ENCODE data around the gene OSBP2.
A peak's percentile ranks its signal among the peaks of the same experiment; 100 is the strongest.

The OSBP2 gene

DNA sequence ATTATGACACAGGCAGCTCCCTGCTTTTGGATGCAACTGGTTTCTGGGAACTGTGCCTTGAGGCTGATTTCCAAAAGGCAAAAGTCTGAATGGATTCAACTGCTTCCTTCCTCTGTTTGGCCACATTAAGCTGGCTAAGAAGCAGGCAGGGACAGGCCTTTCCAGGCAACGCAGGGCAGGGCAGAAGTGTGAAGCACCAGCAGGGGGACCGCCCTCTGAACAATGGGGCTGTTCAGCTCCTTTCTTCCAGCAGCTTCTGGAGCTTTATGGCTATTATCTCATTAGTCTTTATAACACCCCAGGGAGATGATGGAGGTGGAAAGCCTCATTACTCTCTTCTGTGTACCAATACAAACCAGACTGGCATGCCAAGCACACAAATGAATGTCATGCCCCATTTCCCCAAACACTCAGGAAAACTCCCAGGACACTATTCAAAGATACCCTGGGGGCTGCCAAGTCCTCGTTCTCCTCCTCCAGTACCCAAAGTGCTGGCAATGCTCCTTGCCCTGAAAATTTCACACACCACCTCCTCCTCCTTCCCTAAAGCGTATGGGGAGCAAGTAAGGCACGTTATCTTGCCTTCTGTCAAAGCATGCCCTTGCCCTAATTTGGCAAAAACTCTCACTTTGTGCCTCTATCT, 252.6 kb downstream of the OSBP2 start:
- no peak for ATAC-seq

DNA sequence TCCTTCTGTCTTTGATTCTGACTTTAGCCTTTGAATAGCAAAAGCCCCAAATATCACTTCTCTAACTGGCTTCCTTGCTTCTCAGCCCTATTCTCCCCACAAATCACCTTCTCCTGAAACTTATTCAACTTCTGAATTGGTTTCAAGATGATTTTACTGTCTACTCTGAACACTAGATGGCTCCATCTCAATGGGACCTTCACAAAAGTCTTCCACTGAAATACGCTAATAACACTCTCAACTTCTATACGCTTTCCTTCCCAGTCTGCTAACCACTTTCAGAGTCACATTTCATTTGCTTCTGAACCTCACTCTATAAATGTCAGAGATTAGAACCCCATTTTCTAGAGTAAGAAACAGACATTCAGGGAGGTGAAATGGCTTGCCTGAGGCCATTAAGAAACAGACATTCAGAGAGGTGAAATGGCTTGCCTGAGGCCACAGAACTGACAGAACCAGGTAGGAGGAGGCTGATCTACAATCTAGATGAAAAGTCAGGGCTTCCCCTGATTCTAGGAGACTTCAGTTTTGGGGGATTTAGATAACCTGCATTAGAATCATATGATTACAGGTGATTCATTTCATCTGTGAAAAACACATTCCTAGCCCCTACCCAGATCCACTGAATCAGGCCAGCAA, 253.3 kb downstream of the OSBP2 start:
- peak; percentile 69; the same call in 2 of the 3 replicates for ATAC-seq
- TF ChIP-seq ARNTL (CRISPR knock-in tag; IDR thresholded peaks at IDR 0.05; ENCODE audit: borderline replicate concordance, low read depth) (no peak), ISL1 (CRISPR knock-in tag; IDR thresholded peaks at IDR 0.05) (no peak), ZNF565 (CRISPR knock-in tag; conservative IDR thresholded peaks at IDR 0.05; ENCODE audit: low read depth) (no peak), GLIS3 (CRISPR knock-in tag; IDR thresholded peaks at IDR 0.05) (no peak), ZFP30 (CRISPR knock-in tag; IDR thresholded peaks at IDR 0.05) (no peak), OSR1 (CRISPR knock-in tag; IDR thresholded peaks at IDR 0.05) (no peak), TOX (CRISPR knock-in tag; IDR thresholded peaks at IDR 0.05; ENCODE audit: borderline replicate concordance) (no peak), ZNF8 (CRISPR knock-in tag; IDR thresholded peaks at IDR 0.05) (no peak), TCF4 (CRISPR knock-in tag; IDR thresholded peaks at IDR 0.05; ENCODE audit: borderline replicate concordance) (no peak), ZNF70 (CRISPR knock-in tag; IDR thresholded peaks at IDR 0.05) (no peak), SNAI2 (CRISPR knock-in tag; IDR thresholded peaks at IDR 0.05) (no peak)
- TF ChIP-seq, protein P1, sequence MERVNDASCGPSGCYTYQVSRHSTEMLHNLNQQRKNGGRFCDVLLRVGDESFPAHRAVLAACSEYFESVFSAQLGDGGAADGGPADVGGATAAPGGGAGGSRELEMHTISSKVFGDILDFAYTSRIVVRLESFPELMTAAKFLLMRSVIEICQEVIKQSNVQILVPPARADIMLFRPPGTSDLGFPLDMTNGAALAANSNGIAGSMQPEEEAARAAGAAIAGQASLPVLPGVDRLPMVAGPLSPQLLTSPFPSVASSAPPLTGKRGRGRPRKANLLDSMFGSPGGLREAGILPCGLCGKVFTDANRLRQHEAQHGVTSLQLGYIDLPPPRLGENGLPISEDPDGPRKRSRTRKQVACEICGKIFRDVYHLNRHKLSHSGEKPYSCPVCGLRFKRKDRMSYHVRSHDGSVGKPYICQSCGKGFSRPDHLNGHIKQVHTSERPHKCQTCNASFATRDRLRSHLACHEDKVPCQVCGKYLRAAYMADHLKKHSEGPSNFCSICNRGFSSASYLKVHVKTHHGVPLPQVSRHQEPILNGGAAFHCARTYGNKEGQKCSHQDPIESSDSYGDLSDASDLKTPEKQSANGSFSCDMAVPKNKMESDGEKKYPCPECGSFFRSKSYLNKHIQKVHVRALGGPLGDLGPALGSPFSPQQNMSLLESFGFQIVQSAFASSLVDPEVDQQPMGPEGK (CRISPR knock-in tag; IDR thresholded peaks at IDR 0.05; ENCODE audit: borderline replicate concordance), result no peak

More for the DNA sequence above, 252.6 kb downstream of the OSBP2 start:
- no peak for TF ChIP-seq ZFP30 (CRISPR knock-in tag; IDR thresholded peaks at IDR 0.05)

DNA sequence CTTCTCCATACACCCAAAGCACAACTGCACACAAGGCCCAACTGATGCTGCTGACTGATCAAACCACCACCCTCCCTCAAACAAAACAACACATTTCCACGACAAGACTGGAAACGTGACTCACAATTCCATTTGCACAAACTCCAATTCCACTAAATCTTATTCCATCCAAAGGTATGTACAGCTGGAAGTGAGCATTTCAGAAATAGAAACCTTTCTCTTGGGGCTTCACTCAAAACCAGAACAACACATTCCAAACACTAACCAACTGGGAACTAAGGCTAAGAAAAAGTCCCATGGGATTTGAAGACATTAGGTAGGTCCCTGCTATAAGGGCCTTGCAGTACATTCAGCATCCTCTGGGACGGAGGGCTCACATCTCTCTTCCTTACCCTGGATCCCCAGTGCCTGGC, 254.3 kb downstream of the OSBP2 start:
- TF ChIP-seq ESRRG (CRISPR knock-in tag; IDR thresholded peaks at IDR 0.05) (no peak), ZC3H10 (CRISPR knock-in tag; IDR thresholded peaks at IDR 0.05) (no peak), BACH2 (CRISPR knock-in tag; IDR thresholded peaks at IDR 0.05; ENCODE audit: borderline replicate concordance) (no peak), ISL1 (CRISPR knock-in tag; IDR thresholded peaks at IDR 0.05) (no peak), ZFP3 (CRISPR knock-in tag; IDR thresholded peaks at IDR 0.05) (no peak)
- ATAC-seq, result no peak

DNA sequence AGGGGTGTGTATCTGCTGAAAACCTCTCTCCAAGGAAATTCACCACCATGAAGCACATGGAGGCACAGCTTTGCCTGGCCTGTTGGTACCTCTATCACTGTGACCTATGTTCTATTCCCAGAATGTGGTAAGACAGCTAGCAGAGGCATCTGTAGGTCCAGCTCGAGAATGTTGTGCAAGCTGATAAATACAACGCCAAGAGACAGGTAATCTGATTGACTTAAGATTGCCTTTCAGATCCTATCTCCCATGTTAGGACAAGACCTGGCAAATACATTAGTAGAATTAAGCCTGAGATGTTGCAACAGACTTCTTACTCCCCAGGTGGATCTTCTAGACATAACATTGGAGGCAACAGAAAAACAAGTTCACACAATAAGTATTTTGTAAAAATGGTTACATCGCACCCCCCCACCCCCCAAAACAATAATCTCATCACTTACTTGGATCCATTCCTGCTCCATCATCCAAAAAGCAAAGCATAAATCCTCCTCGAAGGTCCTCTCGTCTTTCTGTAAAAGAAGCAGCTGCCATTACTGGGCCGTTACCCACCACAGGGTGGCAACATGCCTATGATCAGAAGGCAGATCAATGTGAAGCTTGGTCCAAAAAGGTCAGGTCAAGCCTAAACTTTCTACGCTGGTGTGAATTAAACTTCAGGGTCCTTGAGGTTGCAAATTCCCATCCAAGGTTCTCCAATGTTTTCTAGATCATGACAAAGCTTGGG, 255.4 kb downstream of the OSBP2 start:
- no peak for ATAC-seq
- TF ChIP-seq ZNF565 (CRISPR knock-in tag; conservative IDR thresholded peaks at IDR 0.05; ENCODE audit: low read depth) (no peak), ZC3H10 (CRISPR knock-in tag; IDR thresholded peaks at IDR 0.05) (no peak), GLIS3 (CRISPR knock-in tag; IDR thresholded peaks at IDR 0.05) (no peak), ISL1 (CRISPR knock-in tag; IDR thresholded peaks at IDR 0.05) (no peak), PPARA (CRISPR knock-in tag; IDR thresholded peaks at IDR 0.05; ENCODE audit: borderline replicate concordance) (no peak), BACH2 (CRISPR knock-in tag; IDR thresholded peaks at IDR 0.05; ENCODE audit: borderline replicate concordance) (no peak), ZFP3 (CRISPR knock-in tag; IDR thresholded peaks at IDR 0.05) (no peak), TOX (CRISPR knock-in tag; IDR thresholded peaks at IDR 0.05; ENCODE audit: borderline replicate concordance) (no peak), CSDC2 (CRISPR knock-in tag; IDR thresholded peaks at IDR 0.05) (no peak), SNAI2 (CRISPR knock-in tag; IDR thresholded peaks at IDR 0.05) (no peak)
- TF ChIP-seq, protein P1 (CRISPR knock-in tag; IDR thresholded peaks at IDR 0.05; ENCODE audit: borderline replicate concordance), result no peak

DNA sequence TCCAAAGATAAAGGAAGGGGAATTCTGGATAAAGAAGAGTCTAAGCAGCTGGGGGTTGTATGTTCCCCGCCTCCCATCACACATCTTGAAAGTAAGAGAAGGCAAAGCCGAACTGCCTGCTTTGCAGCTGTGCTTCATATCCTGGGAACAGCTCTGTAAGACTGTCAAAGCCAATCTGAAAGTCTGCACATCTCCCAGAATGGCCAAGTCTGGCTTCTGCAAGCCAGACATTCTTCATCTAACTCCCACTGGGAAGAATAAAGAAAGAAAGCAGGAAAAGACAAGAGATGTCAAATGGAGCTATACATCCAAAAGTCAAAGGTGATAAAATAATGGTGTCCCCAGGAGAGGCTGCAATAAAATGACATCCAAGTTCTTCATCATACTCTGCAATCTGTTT, 258.5 kb downstream of the OSBP2 start:
- no peak for ATAC-seq
- TF ChIP-seq SNAI2 (CRISPR knock-in tag; IDR thresholded peaks at IDR 0.05) (no peak), ESRRG (CRISPR knock-in tag; IDR thresholded peaks at IDR 0.05) (no peak), ZFP3 (CRISPR knock-in tag; IDR thresholded peaks at IDR 0.05) (no peak), ZNF70 (CRISPR knock-in tag; IDR thresholded peaks at IDR 0.05) (no peak), ZC3H10 (CRISPR knock-in tag; IDR thresholded peaks at IDR 0.05) (no peak), BACH2 (CRISPR knock-in tag; IDR thresholded peaks at IDR 0.05; ENCODE audit: borderline replicate concordance) (no peak)
- TF ChIP-seq, protein P2, sequence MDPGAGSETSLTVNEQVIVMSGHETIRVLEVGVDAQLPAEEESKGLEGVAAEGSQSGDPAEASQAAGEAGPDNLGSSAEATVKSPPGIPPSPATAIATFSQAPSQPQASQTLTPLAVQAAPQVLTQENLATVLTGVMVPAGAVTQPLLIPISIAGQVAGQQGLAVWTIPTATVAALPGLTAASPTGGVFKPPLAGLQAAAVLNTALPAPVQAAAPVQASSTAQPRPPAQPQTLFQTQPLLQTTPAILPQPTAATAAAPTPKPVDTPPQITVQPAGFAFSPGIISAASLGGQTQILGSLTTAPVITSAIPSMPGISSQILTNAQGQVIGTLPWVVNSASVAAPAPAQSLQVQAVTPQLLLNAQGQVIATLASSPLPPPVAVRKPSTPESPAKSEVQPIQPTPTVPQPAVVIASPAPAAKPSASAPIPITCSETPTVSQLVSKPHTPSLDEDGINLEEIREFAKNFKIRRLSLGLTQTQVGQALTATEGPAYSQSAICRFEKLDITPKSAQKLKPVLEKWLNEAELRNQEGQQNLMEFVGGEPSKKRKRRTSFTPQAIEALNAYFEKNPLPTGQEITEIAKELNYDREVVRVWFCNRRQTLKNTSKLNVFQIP (CRISPR knock-in tag; IDR thresholded peaks at IDR 0.05; ENCODE audit: borderline replicate concordance, low read depth), result no peak
- TF ChIP-seq, protein P1 (CRISPR knock-in tag; IDR thresholded peaks at IDR 0.05; ENCODE audit: borderline replicate concordance), result no peak
- TF ChIP-seq, protein P3, sequence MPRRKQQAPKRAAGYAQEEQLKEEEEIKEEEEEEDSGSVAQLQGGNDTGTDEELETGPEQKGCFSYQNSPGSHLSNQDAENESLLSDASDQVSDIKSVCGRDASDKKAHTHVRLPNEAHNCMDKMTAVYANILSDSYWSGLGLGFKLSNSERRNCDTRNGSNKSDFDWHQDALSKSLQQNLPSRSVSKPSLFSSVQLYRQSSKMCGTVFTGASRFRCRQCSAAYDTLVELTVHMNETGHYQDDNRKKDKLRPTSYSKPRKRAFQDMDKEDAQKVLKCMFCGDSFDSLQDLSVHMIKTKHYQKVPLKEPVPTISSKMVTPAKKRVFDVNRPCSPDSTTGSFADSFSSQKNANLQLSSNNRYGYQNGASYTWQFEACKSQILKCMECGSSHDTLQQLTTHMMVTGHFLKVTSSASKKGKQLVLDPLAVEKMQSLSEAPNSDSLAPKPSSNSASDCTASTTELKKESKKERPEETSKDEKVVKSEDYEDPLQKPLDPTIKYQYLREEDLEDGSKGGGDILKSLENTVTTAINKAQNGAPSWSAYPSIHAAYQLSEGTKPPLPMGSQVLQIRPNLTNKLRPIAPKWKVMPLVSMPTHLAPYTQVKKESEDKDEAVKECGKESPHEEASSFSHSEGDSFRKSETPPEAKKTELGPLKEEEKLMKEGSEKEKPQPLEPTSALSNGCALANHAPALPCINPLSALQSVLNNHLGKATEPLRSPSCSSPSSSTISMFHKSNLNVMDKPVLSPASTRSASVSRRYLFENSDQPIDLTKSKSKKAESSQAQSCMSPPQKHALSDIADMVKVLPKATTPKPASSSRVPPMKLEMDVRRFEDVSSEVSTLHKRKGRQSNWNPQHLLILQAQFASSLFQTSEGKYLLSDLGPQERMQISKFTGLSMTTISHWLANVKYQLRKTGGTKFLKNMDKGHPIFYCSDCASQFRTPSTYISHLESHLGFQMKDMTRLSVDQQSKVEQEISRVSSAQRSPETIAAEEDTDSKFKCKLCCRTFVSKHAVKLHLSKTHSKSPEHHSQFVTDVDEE (CRISPR knock-in tag; IDR thresholded peaks at IDR 0.05), result no peak

Measured in SK-N-SH treated with all-trans-retinoic acid at 6 μM for 48 hours (cell line).